GM18858 (cell line): ENCODE measurements around the gene HRH1.
"Not testable (repeated sequence)": the region's sequence is repeated elsewhere in the genome, so short reads cannot be mapped to it uniquely, and the experiment has no call there.

Source experiments
- ATAC-seq: cut with Tn5 transposase; IDR thresholded peaks from one replicate; pipeline ENCODE4 v1.9.1; 2021; ENCODE audit not compliant: unreplicated experiment

Gene HRH1

DNA sequence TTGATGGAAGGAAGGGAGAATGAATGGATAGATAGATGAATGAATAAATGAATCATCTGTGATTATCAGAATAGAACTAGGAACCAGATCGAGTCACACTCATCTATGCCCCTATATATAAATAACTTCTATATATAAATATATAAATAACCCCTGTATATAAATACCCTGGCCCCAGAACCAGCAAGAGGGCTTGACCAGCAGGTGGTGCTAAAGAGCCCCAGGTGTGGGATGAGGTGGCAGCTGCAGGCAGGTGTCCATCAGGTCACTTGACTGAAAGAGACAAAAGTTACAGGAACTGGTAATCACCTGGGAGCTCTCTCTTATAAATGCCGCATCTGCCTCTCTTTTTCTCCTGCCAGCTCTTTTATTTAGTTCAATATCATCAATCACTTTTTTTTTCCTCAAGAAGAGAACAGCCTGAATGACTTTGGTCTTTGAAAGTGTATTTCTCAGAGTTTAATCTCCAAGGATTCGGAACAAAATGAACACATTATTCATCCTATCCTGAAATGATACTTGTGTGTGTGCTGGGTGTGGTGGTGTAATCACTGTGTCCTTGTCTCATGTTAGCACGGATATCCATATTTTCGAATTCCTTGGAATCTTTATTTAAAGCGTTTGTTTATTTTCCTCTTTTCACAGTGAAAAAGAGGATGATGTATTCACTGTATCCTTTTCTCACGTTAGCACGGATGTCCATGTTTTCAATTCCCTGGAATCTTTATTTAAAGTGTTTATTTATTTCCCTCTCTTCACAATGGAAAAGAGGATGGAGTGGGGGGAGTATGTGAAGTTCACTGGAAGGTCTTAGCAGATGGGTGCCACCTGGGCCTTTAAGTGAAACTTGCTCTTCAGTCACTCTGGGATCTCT lies 82.5 kb downstream of the HRH1 start:
- ATAC-seq, result no peak

DNA sequence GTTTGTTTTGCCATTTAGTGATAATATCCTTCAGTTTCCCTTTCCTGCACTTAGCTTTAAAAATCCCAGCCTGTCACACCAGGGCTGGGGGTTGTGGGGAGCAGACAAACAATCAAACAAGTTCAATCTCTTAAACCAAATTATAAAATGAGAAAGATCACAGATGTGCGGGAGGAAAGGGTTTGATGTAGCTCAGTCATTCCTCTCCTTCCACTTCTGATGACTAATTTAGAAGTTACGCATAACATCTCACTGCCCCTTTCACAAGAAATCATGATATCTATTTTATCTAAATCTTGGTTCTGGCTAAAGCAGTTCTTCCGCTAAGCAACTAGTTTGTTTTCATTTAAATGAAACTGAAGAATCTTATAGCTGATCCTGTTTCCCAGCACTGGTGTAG lies 83.8 kb downstream of the HRH1 start:
- ATAC-seq, result no peak

DNA sequence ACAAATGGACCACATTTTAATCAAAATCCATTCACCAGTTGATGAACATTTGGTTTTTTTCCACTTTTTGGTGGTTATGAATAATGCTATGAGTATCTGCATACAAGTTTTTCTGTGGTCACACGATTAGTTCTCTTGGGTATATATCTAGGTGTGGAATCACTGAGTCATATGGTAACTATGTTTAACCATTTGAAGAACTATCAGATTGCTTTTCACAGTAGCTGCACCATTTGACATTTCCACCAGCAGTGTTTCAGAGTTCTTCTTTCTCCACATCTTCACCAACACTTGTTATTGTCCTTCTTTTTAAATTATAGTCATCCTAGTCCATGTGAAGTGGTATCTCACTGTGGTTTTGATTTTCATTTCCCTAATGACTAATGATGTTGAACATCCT lies 84.6 kb downstream of the HRH1 start:
- no peak for ATAC-seq

DNA sequence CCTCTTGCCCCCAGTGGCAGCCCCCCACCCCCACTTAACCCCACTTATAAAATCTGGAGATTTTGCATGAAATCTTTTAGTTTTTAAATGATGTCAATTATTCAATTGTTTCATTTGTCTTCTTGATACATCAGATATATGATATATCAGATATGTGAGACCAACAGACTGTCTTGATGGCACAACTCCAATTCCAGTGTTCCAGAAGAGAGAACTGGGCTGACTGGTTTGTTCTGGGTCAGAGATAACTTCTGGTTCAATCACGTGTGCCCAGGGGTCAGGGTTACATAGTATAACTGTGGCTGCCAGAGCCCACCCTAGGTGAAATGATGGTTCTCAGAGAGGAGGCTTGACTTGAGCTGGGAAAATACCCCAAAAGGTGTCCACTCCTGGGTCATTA lies 85.5 kb downstream of the HRH1 start:
- ATAC-seq, result no peak

DNA sequence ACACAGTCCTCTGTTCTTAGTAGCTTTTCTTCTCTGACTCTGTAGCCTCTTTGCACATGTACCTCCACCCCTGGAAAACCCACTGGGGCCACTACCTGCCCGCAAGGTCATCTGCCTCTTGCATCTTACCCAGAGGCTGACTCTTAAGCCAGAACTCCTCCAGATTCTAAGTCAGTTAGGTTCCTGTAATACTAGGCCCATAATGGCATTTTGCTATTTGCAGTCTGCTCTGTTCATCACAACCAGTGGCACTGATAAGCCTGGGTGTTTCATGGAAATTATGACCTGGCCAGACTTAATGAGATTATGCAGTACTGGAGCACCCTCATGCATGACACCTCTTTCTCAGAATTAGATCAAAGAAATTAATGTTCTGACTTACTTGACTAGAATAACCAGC lies 86.2 kb downstream of the HRH1 start:
- no peak for ATAC-seq

DNA sequence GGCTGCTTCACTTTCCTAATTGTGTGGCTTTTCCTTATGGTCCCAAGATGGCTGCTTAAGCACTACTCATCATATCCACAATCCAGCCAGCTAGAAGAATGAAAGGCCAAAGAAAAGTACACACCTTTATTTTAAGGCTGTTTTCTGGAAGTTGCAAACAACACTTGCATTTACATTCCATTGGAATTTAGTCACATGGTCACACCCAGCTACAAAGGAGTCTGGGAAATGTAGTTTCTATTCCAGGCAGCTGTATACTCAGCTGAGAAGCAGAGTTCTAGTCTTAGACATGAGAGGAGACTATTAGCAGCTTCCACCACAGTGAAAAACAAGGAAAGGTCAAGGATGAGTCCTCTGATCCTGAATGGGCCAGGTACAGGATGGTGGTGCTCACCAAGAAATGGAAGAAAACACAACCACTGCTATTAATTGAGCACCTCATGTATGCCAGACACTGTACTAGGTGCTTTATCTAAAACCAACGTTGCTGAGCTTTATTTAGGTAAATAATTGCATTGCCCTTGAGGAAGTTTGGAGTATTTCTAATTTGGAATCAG lies 89.9 kb downstream of the HRH1 start:
- ATAC-seq, result no peak

DNA sequence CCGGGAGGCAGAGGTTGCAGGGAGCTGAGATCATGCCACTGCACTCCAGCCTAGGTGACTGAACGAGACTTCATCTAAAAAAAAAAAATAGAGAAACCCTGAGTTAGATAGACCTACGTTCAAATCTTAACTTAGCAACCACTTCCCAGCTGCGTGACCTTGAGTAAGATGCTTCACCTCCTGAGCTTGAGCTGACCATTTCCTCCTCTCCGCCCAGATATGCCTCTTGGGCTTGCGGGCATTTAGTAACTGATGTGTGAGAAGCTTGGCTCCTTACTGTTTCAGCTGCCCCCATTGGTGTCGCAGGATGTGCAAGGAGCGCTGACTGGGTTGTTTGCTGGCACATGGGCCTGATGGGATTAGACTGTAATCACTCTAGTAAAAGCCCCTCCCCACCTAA lies 91.0 kb downstream of the HRH1 start:
- no peak for ATAC-seq

DNA sequence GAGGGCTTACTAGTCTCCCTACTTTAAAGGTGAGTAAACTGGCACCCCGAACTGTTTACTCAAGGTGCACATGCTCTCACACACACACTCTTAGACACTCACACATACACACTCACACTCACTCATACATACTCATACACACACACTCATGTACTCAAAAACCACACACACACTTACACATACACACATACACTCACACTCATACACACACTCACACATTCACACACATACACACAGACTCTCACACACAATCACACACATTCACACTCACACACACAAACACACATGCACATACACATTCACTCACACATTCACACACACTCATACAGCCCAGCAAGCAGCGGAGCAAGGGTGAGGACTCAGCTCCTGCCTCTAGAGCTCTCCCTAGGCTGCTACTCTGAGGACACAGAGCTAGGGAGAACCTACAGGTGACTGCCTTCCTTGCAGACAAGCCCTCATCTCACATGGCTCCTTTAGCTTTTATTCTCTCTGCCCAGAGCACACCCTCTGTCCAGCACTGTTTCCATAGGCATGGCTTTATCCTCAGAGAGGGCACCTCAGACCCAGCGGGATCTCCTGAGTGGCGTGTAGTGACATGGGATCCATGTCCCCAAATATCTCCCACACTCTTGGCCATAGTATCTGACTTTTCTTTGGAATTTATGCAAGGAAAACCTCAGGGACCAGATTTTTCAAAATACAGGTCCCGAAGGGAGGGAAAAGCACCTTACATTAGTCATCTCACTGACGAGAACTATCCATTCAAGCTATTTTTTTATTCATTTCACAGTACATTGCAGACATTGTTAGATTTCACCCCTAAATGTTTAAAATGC lies 91.8 kb downstream of the HRH1 start:
- ATAC-seq, result no peak

DNA sequence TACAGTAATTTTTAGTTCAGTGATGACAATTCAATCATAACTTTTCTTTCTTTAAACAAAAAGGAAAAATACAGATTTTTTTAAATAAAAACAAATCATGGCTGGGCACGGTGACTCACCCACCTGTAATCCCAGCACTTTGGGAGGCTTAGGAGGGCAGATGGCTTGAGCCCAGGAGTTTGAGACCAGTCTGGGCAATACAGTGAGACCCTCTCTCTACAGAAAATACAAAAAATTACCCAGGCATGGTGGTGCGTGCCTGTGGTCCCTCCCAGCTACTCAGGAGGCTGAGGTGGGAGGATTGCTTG lies 92.3 kb downstream of the HRH1 start:
- ATAC-seq, result no peak

DNA sequence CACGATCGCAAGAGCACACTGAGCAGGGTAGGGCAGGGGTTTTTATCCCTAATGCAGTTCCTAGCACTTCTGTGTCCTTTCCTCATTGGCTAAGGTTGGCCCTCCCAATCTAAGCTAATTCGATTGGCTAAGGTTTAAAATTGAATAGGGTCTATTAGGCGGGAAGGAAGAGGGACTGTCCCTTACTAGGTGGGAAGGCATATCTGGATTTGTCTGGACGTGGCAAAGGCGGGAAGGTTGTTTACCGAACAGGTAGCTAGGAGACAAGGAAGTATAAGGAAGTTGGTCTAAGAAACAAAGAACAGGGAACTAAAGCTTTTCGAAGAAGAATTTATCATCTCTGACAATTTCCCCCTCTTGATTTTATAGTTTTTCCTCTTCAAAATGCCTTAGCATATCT lies 93.1 kb downstream of the HRH1 start:
- ATAC-seq, result no peak

DNA sequence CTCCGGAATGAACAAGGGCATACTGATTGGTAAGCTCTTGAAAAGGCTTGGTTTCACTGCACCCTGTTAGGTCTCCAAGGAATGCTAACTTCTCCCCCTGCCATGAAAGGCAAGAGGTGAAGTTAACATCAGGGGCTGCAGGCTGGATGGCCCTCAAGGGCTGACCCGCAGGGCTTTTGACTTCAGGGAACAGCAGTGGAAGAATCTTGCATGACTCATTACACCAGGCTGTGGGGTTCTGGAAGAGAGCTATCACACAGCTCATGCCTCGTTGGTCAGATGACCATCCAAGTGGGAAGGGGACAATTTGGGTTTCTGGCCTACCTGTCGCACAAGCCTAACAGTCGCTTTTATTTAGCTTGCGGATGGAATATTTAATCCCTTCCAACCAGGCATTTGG lies 94.3 kb downstream of the HRH1 start:
- ATAC-seq, result no peak

DNA sequence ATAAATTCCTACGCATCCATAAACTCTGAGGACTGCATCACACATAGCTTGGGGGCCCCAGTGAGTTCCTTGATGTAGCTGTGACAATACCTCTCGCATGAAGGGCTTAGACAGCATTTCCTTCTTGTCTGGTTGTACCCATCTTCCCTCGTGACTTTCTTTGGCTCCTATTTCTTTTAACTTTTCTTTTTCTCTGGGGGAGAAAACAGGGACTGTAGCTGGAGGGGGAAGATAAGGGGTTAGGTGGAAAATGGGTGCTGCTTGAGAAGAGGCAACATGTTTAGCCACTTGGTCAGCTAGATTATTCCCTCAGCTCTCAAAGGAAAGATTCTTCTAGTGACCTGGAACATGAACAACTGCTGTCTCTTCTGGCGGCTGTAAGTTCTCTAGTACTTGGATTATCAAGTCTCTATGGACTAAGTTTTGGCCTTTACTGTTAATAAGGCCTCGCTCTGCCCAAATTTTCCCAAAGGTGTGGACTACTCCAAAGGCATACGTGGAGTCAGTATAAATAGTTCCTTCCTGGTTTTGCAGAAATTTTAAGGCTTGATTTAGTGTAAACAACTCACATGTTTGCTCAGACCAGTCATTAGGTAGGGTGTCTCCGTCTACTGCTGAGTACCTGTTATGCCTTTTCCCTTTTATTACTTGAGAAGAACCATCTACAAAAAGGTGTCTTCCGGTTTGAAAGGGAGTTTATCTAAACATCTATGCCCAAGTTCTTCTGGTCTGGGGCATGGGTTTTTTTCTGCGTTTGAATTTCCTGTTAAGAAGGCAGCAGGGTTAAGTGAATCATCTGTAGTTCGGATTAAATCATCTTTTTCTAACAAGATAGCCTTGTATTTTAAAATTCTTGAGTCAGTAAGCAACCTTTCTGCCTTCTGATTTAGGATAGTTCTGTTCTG lies 96.9 kb downstream of the HRH1 start:
- ATAC-seq, result no peak

DNA sequence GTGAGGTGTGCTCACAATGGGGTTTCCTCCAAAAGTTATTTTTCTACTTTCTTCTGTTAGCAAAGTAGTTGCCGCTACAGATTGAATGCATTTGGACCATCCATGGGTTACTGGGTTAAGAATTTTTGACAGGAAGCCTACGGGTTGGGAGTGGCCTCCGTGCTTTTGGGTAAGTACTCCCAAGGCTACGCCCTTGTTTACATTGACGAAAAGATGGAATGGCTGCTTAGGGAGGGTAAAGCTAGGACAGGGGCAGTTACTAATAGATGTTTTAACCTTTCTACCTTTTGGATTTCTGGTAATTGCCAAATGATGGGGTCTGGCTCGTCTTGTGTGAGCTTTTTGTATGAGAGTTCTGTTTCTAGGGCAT lies 97.5 kb downstream of the HRH1 start:
- no peak for ATAC-seq

DNA sequence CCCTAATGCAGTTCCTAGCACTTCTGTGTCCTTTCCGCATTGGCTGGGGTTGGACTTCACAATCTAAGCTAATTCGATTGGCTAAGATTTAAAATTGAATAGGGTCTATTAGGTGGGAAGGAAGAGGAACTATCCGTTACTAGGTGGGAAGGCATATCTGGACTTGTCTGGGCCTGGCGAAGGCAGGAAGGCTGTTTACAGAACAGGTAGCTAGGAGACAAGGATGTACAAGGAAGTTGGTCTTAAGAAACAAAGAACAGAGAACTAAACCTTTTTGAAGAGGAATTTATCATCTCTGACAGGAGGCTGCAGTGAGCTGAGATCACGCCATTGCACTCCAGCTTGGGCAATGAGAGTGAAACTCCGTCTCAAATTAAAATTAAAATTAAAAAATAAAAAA lies 100.6 kb downstream of the HRH1 start:
- ATAC-seq, result no peak

DNA sequence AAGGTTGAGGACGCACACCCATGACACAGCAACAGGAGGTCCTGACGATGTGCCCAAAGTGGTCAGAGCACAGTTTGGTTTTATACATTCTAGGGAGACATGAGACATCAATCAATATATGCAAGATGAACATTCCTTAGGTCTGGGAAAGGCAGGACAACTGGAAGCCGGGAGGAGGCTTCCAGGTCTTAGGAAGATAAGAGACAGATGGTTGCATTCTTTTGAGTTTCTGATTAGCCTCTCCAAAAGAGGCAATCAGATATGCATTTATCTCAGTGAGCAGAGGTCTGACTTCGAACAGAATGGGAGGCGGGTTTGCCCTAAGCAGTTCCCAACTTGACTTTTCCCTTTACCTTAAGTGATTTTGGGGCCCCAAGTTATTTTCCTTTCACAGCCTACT lies 101.2 kb downstream of the HRH1 start:
- ATAC-seq, result not testable (repeated sequence)

DNA sequence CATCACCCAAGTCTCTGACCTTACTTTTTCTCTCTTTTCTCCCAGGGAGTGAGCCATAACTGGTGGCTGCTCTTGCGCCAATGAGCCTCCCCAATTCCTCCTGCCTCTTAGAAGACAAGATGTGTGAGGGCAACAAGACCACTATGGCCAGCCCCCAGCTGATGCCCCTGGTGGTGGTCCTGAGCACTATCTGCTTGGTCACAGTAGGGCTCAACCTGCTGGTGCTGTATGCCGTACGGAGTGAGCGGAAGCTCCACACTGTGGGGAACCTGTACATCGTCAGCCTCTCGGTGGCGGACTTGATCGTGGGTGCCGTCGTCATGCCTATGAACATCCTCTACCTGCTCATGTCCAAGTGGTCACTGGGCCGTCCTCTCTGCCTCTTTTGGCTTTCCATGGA lies 104.7 kb downstream of the HRH1 start:
- no peak for ATAC-seq

DNA sequence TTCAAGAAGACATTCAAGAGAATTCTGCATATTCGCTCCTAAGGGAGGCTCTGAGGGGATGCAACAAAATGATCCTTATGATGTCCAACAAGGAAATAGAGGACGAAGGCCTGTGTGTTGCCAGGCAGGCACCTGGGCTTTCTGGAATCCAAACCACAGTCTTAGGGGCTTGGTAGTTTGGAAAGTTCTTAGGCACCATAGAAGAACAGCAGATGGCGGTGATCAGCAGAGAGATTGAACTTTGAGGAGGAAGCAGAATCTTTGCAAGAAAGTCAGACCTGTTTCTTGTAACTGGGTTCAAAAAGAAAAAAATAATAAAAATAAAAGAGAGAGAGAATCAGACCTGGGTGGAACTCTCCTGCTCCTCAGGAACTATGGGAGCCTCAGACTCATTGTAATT lies 106.2 kb downstream of the HRH1 start:
- ATAC-seq, result no peak

DNA sequence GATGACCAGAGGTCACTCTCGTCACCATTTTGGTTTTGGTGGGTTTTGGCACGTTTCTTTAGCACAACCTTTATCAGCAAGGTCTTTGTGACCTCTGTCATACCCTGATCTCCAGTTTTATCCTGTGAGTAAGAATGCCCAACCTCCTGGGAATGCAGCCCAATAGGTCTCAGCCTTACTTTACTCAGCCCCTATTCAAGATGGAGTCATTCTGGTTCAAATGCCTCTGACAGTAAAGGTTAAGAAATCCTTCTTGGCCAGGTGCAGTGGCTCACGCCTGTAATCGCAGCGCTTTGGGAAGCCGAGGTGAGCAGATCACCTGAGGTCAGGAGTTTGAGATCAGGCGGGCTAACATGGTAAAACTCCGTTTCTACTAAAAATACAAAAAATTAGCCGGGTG lies 114.7 kb downstream of the HRH1 start:
- no peak for ATAC-seq

DNA sequence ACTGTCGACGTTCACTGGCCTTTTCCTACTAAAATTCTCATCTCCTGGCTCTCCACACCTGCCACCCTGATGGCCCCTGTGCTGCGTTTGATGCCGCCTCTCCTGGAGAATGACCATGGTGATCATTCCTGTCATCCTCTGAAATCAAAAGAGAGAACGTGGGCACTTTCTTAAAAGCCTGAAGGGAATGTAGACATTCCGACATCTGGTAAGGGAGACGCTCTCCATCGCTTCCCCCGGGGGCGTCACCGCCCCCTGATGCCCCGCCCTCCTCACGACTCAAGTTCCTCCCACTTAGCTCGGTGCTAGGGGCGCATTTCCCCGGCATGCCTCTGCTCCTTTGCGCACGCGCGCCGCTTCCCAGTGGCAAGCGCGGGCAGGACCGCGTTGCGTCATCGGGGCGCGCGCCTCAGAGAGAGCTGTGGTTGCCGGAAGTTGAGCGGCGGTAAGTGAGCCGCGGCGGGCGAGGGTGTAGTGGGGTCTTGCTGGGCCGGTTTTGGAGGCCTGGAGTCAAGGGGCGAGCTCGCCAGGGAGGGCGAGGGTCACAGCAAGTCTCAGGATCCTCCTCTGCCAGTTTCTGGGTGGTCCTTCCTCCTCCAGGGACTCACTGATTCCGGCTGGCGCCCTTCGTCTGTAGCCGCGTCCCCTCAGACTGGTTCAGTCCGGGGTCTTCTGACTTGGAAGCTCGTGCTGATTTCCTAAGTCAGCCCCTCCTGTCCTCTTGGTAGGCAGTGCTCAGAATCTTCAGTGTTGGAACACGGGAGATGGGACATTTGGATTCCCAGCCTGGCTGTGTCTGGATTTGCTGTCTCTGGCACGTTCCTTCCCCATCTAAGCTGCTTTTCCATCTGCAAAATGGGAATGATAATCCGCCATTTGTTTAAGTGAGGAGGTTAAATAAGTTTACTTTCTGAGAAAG lies 118.0 kb downstream of the HRH1 start, which contains the start of gene ATG7:
ATG7 (plus strand) TSS at position 412 of the 919 bp plus-strand sequence. CDS start 26,299 bp downstream, outside the sequence.
- ATAC-seq, result peak; percentile 91
